HG03066 (cell line): Measurements from ENCODE around the gene ASB13.

Source experiments
- ATAC-seq: cut with Tn5 transposase; IDR thresholded peaks from one replicate; pipeline ENCODE4 v1.9.1; 2021; ENCODE audit warnings: low read depth; ENCODE audit not compliant: unreplicated experiment

ASB13 gene

DNA sequence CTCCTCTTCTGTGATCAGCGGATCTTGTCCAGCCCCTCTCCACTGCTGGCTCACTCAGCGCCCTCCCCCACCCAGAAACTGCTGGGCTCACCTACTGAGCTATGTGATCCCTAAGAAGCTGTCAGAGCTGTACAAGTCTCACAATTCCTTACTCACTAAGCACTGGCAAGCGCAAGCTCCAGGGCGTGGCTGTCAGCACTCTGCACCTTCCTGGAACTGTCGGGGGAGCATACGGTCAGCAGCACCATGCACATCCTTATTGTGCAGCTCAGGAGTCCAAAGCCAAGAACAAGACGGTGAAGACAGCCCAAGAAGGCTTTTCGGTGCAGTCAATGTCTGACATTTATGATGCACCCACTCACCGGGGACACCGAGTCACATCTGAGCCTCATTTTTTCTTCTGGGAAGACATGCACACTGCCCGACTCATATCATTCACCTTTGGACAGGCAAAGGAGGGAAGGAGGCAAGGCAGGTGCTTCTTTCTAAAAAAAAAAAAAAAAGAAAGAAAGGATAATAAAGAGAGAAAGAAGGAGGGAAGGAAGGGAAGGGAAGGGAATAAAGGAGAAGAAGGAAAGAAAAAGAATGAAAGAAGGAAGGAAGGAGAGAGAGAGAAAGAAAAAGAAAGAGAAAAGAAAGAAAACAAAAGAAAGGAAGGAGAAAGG lies 56.3 kb downstream of the ASB13 start:
- no peak for ATAC-seq

DNA sequence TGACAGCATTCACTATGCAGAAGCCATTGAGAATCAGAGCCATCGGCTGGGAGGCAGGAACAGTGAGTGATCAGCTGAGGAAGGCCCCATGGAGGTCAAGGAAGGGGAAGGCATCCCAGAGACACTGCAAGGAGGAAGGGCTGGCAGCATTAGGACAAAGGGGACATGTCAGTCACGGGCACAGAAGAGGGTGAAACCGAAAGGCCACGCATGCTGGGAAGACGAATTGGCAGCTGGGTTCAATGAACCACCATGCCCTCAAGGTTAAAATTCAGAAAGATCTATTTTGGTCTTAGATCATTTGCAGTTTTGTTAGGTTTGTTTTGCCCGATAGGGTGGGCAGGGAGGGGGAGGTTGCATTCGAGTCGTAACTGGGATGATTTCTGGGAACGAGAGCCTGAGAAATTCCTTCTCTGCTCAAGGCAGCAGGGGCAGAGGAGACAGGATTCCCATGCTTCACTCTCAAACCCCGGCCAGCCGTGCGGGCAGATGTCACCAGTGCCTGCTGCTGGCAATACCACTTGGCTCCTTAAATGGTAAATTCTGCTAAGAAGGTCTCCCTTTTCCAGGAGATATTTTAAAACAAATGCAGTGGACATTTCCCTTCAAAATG lies 57.7 kb downstream of the ASB13 start:
- ATAC-seq, result no peak

DNA sequence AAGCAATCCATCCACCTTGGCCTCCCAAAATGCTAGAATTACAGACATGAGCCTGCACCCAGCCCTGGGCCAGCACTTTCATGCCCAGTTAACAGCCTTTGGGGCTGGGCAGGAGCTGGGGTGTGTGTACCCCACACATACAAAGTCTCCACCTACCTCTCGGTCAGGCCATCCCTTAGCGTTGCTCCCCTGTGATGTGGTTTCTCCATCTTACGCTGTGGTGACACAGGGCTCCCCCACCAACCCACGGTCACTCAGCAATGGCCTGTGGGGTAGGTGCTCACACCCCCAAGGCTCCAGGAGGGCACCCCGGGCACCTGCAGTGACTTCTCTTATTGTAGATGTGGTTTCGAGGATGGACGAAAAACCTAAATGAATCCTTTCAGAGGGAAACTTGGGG lies 58.8 kb downstream of the ASB13 start:
- no peak for ATAC-seq

DNA sequence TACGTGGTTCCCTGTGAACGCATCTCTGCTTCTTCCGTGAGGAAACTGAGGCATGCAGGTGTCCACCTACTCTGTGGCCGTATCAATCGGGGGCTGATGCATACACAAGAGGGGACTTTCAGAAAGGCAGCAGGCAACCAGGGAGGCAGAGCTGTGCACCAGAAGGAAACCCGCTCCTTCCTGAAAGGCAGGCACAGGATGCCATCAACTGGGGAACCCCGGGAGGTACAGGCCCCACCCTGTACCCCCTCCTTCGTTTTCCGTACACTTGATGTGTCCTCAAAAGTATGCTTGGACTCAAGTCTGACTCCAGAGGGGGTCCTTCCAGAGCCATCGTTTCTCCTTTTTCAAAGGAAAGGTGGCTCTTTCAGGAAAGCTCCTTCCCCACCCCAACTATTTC lies 59.5 kb downstream of the ASB13 start:
- ATAC-seq, result no peak

DNA sequence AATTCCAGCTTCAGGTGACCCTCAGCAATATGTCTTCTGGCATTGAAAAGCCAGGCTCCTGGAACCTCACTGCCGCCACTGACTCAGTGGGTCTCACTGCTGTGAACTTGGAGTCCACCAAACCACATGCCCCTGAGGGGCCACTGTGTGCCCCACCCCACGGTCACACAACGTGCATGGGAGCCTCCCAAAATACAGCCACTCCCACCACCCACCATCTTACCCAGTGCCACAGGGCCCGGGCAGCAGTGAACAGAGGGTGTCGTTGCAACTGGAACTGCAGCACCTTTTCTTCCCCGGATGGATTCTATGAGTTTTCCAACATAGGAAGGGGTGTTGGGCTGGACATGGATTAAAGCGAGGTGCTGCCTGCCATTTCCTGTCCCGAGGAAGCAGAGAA lies 60.1 kb downstream of the ASB13 start:
- ATAC-seq, result no peak

DNA sequence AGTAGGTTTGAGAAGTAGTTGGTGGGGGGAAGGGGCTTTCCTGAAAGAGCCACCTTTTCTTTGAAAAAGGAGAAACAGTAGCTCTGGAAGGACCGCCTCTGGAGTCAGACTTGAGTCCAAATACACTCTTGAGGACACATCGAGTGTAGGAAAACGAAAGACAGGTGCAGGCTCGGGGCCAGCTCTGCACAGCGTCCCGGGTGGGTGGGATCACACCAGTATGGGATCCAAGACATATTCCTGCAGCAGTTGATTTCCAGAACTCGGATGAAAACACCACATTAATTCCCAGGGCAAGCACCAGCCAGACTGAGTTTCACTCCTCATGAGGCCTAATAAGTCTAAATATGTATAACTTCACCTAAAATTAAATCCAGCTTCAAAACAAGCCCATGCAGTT lies 61.4 kb downstream of the ASB13 start:
- no peak for ATAC-seq

DNA sequence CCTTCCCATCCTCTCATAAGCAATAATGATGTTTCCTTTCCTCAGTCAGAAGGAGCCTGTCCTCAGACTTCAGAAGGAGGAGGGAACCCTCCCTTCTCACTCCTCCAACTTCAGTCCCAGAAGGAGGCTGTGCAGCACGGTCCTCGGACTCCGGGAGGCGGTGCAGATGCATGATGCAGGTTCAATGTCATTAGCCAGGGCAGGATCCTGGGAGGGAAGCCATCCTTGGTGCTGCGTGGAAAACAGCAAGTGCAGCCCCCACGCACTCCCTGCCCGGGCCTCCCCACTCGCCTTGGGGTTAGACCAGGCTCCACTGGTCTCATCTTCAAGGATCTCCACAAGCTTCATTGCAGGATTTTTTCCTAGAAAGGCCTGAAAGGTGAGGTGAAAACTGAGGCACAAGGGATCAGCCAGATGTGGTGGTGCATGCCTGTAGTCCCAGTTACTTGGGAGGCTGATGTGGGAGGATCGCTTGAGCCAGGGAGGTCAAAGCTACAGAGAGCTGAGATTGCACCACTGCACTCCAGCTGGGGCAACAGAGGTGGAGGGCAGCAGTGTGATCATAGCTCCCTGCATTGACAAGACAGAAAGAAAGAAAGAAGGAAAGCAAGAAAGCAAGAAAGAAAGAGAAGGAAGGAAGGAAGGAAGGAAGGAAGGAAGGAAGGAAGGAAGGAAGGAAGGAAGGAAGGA lies 62.0 kb downstream of the ASB13 start:
- no peak for ATAC-seq

DNA sequence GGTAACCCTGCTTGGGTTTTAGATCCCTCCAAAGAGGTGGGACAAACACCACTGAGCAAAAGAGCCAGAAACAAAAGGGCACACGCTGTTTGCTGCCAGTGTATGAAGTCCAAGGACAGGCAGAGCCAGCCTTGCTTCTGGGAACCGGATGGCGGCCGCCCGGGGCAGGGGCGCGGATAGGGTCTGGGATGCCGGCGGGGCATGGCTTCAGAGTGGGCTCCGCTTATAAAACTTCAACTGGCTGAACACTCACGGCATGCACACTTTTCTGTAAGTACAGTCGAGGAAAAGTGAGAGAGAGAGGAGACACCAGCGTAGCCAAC lies 62.6 kb downstream of the ASB13 start:
- no peak for ATAC-seq

DNA sequence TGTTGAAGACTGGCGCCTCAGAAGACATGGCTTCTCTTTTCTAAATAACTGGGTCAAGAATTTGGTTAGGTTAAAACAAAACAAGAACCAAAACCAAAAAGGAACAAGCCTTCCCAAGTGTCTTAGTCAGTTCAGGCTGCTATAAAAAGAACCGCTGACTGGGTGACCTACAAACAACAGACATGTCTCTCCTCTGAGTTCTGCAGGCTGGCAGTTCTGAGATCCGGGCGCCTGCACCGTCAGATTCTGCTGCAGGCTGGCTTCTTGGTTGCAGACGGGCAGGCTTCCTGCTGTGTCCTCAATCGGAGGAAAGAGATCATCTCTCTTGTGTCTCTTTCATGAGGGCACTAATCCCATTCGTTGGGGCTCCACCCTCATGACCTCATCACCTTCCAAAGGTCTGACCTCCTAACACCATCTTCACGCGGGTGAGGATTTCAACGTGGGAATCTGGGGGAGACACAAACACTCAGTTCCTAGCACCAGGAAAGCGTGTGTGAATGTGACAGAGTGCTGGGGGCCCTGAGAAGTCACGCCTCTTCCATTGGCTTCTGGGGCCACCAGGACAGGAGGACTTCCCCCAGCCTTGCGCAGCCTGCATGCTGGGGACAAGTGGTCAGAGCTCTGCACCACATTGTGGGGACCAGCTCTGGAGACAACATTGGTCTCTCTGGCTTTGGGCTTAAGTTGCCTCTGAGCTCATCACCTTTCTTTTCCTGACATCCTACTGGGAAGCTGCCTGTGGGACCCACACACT lies 63.1 kb downstream of the ASB13 start:
- no peak for ATAC-seq

DNA sequence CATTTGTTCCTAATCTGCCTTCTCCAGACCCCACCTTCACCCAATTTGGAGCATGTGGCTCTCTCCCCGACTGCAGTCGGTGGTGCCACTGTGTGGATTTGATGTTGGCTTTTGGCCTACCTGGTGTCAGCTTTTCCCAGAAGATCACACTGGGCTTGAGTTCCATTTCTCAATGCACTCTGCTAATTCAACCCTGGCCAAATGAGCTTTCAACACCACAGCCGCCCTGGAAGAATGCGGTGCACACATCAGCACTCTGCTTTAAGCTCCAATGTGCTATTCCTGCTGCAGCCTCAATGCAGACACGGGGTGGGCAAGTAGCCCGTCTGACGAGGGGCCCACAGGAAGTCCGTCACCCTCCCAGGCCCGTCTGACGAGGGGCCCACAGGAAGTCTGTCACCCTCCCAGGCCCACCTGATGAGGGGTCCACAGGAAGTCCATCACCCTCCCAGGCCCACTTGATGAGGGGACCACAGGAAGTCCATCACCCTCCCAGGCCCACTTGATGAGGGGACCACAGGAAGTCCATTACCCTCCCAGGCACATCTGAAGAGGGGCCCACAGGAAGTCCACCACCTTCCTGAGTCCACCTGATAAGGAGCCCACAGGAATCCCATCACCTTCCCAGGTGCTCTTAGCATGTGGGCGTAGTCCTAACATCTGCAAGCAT lies 64.4 kb downstream of the ASB13 start:
- no peak for ATAC-seq

DNA sequence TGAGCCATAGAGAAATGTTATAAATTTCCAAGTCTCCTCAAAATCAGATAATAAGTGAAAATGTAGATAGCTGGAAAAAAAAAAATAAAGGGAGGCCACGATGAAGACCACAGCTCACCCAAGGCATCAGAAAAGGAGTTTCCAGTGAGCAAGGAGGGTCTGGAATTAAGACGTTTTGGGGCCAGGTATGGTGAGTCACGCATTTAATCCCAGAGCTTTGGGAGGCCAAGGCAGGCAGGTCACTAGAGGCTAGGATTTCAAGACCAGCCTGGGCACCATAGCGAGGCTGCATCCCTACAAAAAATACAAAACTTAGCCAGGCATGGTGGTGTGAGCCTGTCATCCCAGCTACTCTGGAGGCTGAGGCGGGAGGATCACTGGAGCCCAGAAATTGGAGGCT lies 65.5 kb downstream of the ASB13 start:
- ATAC-seq, result no peak

DNA sequence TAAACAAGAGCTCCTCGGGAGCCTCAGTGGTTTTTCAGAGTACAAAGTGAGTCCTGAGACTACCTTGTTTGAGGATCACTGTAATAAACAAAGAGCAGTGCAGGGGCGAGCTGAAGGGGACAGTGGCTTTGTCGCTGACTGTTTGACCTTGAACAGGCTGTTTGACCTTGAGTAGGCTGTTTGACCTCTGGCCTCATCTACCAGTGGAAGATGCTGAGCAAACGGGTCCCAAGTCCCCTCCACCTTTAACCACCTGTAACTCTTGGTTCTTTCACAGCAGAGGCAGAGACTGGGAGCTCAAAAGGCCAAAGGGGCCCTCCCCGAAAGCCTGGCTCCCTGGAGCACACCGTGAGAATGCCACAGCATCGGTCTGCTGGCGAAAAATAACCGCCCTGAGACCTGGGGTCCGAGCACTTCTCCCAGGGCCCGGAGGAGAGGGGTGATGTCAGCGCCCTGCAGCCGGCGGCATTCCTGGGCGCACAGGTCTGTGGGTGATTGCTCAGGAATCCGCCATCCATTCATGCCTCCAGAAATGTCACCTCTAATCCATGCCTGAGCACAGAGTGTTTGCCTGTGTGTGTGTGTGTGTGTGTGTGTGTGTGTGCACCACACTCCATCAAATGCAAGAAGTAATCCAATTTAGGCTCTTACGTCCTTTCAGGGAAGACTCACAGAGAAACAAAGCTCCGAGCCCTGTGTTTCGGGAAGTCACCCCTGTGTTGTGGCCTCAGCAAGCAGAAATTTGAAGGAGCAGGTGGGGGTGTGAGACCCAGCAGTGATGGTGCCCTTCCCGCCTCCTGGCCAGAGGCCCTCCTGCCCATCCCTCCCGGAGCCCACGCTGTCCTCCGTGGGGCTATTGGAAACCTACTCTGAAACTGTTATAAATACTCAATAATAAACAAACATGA lies 66.5 kb downstream of the ASB13 start:
- ATAC-seq, result no peak

DNA sequence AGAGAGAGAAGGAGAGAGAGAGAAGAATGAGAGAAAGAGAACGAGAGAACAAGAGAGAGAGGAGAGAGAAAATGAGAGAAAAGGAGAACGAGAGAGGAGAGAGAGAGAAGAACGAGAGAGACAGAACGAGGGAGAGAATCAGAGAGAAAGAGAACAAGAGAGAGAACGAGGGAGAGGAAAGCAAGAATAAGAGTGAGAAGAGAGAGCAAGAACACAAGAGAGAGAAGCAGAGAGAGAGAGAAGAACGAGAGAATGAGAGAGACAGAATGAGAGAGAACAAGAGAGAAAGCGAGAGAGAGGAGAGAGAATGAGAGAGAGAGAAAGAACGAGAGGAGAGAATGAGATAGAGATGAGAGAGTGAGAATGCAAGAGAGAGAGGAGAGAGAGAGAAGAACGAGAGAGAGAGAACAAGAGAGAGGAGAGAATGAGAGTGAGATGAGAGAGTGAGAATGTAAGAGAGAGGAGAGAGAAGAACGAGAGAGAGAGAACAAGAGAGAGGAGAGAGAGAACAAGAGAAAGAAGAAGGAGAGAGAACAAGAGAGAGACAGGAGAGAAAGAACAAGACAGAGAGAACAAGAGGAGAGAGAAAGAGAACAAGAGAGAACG lies 68.2 kb downstream of the ASB13 start:
- no peak for ATAC-seq

DNA sequence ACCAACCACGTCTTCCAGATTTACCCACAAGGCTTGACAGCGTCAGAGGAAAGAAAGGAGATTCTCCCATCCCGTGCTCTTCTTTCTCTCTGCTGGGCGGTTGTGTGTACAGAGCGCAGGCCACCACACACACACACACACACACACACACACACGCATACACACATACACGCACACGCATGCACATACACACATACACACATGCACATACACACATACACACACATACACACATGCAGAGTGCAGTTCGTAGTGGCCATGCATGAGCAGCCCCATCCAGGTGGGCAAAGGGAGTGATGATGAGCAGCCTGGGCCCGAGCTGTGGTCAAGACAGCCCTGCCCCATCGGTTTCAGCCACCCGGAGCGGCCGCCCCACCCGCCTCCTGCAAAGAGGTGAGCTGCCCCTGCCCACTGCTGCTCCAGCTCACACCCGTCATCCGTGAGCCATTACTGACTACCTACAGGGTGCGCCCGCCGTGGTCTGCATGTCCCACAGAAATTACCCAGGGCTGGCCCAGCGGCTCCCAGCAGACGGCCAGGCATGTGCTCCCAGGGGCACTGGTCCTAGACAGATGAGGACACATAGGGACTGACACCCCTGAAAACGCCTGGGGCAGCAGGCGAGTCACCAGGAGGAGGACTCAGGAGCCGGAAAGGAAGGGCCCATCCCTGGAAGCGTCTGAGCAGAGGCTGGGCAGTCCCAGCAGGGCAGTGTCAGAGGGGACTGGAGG lies 69.6 kb downstream of the ASB13 start:
- ATAC-seq, result no peak

DNA sequence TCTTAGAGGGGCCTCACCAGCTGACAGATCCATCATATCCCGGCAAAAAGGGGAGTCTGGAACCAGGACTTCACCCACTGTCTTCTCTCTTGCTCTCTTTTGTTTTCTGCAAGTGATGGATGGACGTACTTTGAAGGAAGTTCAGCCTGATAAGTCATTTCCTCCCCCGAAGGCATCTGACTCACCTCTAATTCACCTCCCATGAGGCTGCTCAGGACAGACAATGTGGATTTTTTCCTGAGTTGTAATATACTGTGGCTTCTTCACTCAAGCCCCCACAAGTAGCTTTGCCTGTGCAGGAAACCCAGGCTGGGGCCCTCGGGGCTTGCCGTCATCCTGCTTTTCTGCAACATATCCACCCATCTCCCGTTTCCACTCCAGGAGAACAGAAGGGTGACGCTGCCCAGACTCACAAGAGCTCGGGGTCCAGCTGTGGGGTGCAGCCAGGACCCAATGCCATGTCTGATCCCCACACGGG lies 70.4 kb downstream of the ASB13 start:
- ATAC-seq, result no peak

DNA sequence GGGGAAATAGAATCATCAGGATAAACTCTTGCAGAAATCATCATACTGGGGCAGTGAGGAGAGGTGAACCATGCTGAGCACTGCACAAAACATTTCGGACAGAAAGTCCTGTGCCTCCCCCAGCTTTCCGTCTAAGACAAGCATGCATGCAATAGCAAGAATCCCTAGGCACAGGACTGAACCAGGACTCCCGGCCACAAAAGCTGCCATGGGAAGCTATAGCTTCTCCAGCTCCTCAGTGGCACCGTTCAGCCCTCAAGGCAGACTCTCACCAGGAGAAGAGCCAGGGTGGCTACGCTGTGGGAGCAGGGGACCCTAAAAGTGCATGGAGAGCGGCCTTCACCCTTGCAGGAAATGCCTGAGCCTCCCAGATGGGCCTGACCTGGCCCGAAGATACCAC lies 70.8 kb downstream of the ASB13 start:
- no peak for ATAC-seq

DNA sequence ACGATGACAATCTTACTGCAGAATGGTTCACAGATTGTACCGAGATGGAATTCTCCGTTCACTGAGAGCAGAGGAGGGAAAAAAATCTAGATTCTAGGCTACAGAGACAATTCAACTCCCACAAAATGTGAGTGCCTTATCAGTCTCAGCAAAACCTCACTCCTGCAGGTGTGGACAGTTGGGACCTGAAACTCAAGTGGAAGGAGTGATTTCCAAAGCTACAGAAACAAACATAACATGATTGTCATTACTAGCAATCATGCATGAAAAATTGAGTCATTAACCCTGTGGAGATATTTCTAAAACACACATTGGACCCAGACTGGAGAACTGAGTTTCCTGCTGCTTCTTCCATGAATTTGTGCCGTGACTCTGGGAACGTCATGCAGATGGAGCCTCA lies 71.3 kb downstream of the ASB13 start:
- no peak for ATAC-seq

DNA sequence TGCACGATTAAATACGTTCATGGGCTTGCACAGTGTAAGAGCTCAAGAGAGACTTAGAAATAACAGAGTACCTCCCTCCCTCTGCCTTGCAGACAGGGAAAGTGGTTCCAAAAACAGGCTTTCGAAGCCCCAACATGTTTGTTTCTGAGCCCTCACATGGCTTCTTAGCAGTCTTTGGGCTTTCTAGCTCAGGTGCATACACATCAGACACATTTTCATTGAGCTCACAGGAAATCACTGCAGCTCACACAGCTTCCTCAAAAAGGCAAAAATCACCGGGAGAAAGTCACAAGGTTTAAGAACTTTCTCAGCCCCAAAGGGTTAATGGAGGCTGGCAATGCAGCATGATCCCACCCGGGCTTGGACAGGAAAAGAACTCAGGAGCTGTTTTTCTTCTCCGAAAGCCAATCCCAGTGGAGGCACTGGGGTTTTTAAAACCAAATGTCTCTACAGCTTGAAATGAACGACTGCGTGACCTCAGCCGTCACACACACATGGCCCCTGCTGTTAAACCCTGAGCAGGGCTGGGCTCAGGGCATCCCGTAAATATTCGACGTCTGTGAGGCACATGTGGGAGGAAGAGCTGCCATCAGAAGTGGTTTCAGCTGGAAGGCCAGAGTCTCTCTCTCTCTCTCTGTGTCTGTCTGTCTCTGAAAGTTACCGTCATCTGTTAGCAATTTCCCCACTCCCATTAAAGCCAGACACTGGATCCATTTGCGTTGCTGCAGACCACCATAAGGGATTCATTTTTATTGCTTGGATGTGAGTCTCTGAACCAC lies 71.9 kb downstream of the ASB13 start:
- no peak for ATAC-seq
